Neural progenitor cell (in vitro differentiated cells): Measurements from ENCODE around the gene TMEM240. TPM values are rescaled to one million over a fixed set of nuclear protein-coding genes. Genes with fewer than 3 reads are reported as not detected.

Experiments
- DNase-seq: peaks from one replicate; pipeline ENCODE4 v3.0.0-alpha.2; 2016; ENCODE audit warnings: low spot score
- H2AFZ ChIP-seq: fragments of 200-600 bp; sonication (generic); replicated peaks from 2 replicates; pipeline ENCODE4 v1.6.1; 2016; ENCODE audit warnings: antibody characterized with exemption
- H3F3A ChIP-seq: fragments of 200-600 bp; sonication (generic); 2 replicates; pipeline ENCODE4 v1.6.1; 2016; ENCODE audit warnings: antibody characterized with exemption, low read depth
- H3K27ac ChIP-seq: fragments of 200-600 bp; sonication (generic); 2 replicates; pipeline ENCODE4 v1.5.1; 2016; ENCODE audit warnings: mild to moderate bottlenecking
- H3K27me3 ChIP-seq: fragments of 200-600 bp; sonication (generic); 2 replicates; pipeline ENCODE4 v1.6.1; 2016; ENCODE audit warnings: mild to moderate bottlenecking, moderate library complexity
- H3K36me3 ChIP-seq: fragments of 200-600 bp; sonication (generic); 2 replicates; pipeline ENCODE4 v1.5.1; 2016
- H3K4me1 ChIP-seq: fragments of 200-600 bp; sonication (generic); 2 replicates; pipeline ENCODE4 v1.6.1; 2016; ENCODE audit warnings: mixed run types
- H3K4me2 ChIP-seq: fragments of 200-600 bp; sonication (generic); 2 replicates; pipeline ENCODE4 v1.6.1; 2016
- H3K4me3 ChIP-seq: fragments of 200-600 bp; sonication (generic); 2 replicates; pipeline ENCODE4 v1.5.1; 2016
- H3K79me2 ChIP-seq: fragments of 200-600 bp; sonication (generic); 2 replicates; pipeline ENCODE4 v1.6.1; 2016; ENCODE audit warnings: low read depth
- H3K9ac ChIP-seq: fragments of 200-600 bp; sonication (generic); 2 replicates; pipeline ENCODE4 v1.6.1; 2016
- H3K9me3 ChIP-seq: fragments of 200-600 bp; sonication (generic); 2 replicates; pipeline ENCODE4 v1.5.1; 2016; ENCODE audit warnings: low read depth
- H4K20me1 ChIP-seq: fragments of 200-600 bp; sonication (generic); 2 replicates; pipeline ENCODE4 v1.6.1; 2016; ENCODE audit warnings: low read depth
- H3K27ac Mint-ChIP-seq: 3 replicates; pipeline ENCODE4 v1.8.0; 2021; ENCODE audit warnings: mixed read lengths
- H3K27me3 Mint-ChIP-seq: 2 replicates; pipeline ENCODE4 v1.8.0; 2022; ENCODE audit warnings: low read depth, mild to moderate bottlenecking, inconsistent platforms, moderate library complexity, mixed read lengths; ENCODE audit not compliant: insufficient read depth
- H3K36me3 Mint-ChIP-seq: 3 replicates; pipeline ENCODE4 v1.8.0; 2021; ENCODE audit warnings: mixed read lengths
- H3K4me1 Mint-ChIP-seq: 3 replicates; pipeline ENCODE4 v1.8.0; 2021; ENCODE audit warnings: mixed read lengths
- H3K4me3 Mint-ChIP-seq: 3 replicates; pipeline ENCODE4 v1.8.0; 2021; ENCODE audit warnings: mild to moderate bottlenecking, moderate library complexity, mixed read lengths
- H3K9me3 Mint-ChIP-seq: 3 replicates; pipeline ENCODE4 v1.8.0; 2020; ENCODE audit warnings: mixed read lengths
- EZH2 ChIP-seq: fragments of 200-600 bp; sonication (generic); IDR thresholded peaks from 2 replicates; pipeline ENCODE4 v1.6.1; 2017; ENCODE audit warnings: antibody characterized with exemption, mild to moderate bottlenecking, moderate library complexity
- EZH2phosphoT487 ChIP-seq: fragments of 200-600 bp; sonication (generic); IDR thresholded peaks from 2 replicates; pipeline ENCODE4 v1.6.1; 2017; ENCODE audit warnings: antibody characterized with exemption
- total RNA-seq: library from RNA; depleted of rRNA; stranded (reverse); fragments of >200 nt; gene quantifications from 2 replicates; pipeline ENCODE4 v1.2.3, GENCODE V29; 2015; ENCODE audit warnings: low replicate concordance
- TF ChIP-seq, protein P1 (sequence below): fragments of 200-600 bp; sonication (generic); IDR thresholded peaks from 2 replicates; pipeline ENCODE4 v1.5.1; 2017; ENCODE audit warnings: antibody characterized with exemption, mild to moderate bottlenecking

Gene TMEM240
- total RNA-seq, 1 donor from 2014 or later = 8.0 TPM

DNA sequence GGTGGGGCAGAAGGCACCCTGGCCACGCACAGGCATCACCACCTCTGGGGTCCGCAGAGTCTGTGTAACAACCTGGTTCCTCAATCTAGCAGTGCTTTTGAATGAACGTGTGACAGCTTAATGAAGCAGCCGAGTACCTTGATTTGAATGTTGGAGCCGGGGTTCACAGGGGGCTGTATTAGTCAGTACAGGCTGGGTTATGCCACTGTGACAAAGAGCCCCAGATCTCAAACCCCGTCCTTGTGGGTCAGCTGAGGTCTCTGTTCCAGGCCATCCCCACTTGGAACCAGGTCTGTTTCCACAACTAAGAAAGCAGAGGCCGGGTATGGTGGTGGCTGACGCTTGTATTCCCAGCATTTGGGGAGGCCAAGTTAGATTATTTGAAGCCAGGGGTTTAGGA is 10.5 kb downstream of the TMEM240 start:
- H4K20me1 ChIP-seq = no peaks in the 10 kb centered on the region
- Mint-ChIP-seq H3K9me3 (peaks cover 10% of the 10 kb centered on the region), H3K36me3 (peaks cover 16% of the 10 kb centered on the region), H3K4me3 (no peak overlapping the region), H3K4me1 (no peaks in the 10 kb centered on the region), H3K27ac (no peak overlapping the region), H3K27me3 (no peaks in the 10 kb centered on the region)
- H3K4me1 ChIP-seq = no peaks in the 10 kb centered on the region
- no peaks in the 10 kb centered on the region for H3K36me3 ChIP-seq
- no peaks in the 10 kb centered on the region for H3K27me3 ChIP-seq
- no peak overlapping the region for H3K4me3 ChIP-seq
- DNase-seq = no peak
- no peak overlapping the region for H3K4me2 ChIP-seq
- no peak overlapping the region for H2AFZ ChIP-seq
- no peak overlapping the region for H3K27ac ChIP-seq
- no peaks in the 10 kb centered on the region for H3K79me2 ChIP-seq
- H3F3A ChIP-seq = no peaks in the 10 kb centered on the region
- TF ChIP-seq EZH2phosphoT487 (no peak), EZH2 (no peak)
- TF ChIP-seq, protein P1, sequence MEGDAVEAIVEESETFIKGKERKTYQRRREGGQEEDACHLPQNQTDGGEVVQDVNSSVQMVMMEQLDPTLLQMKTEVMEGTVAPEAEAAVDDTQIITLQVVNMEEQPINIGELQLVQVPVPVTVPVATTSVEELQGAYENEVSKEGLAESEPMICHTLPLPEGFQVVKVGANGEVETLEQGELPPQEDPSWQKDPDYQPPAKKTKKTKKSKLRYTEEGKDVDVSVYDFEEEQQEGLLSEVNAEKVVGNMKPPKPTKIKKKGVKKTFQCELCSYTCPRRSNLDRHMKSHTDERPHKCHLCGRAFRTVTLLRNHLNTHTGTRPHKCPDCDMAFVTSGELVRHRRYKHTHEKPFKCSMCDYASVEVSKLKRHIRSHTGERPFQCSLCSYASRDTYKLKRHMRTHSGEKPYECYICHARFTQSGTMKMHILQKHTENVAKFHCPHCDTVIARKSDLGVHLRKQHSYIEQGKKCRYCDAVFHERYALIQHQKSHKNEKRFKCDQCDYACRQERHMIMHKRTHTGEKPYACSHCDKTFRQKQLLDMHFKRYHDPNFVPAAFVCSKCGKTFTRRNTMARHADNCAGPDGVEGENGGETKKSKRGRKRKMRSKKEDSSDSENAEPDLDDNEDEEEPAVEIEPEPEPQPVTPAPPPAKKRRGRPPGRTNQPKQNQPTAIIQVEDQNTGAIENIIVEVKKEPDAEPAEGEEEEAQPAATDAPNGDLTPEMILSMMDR = no peak
- H3K9me3 ChIP-seq = no peaks in the 10 kb centered on the region
- no peak overlapping the region for H3K9ac ChIP-seq

DNA sequence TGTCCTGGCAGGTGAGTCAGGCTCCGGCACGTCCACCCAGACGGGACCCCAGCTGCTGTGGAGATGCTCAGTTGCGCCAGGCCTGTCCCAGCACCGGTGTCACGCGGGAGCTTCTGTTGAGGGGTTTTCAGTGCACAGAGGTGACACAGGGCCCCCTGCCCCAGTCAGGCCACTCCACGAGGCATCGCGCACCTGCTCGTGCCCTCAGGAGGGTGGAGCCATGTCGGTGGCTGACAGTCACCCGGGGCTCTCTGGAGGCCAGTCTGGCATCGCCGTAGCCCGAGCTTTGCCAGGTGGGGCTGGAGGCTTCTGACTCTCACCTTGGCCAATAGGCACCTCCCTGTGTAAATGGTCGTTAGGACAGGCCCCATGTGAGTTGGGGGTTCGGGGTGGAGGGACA is 11.1 kb downstream of the TMEM240 start:
- H3K79me2 ChIP-seq = no peaks in the 10 kb centered on the region
- no peaks in the 10 kb centered on the region for H3K4me1 ChIP-seq
- H2AFZ ChIP-seq = no peak overlapping the region
- H3K27me3 ChIP-seq = no peaks in the 10 kb centered on the region
- no peak for TF ChIP-seq EZH2phosphoT487
- TF ChIP-seq, protein P1 = no peak
- TF ChIP-seq EZH2 = no peak
- Mint-ChIP-seq H3K36me3 (peaks cover 16% of the 10 kb centered on the region), H3K4me3 (no peak overlapping the region), H3K27ac (no peak overlapping the region), H3K4me1 (no peaks in the 10 kb centered on the region), H3K9me3 (peaks cover 10% of the 10 kb centered on the region), H3K27me3 (no peaks in the 10 kb centered on the region)
- no peak overlapping the region for H3K4me3 ChIP-seq
- H3K4me2 ChIP-seq = no peak overlapping the region
- H3K9me3 ChIP-seq = no peaks in the 10 kb centered on the region
- no peak overlapping the region for H3K27ac ChIP-seq
- no peaks in the 10 kb centered on the region for H4K20me1 ChIP-seq
- H3F3A ChIP-seq = no peaks in the 10 kb centered on the region
- no peak for DNase-seq
- no peak overlapping the region for H3K9ac ChIP-seq
- H3K36me3 ChIP-seq = no peaks in the 10 kb centered on the region

DNA sequence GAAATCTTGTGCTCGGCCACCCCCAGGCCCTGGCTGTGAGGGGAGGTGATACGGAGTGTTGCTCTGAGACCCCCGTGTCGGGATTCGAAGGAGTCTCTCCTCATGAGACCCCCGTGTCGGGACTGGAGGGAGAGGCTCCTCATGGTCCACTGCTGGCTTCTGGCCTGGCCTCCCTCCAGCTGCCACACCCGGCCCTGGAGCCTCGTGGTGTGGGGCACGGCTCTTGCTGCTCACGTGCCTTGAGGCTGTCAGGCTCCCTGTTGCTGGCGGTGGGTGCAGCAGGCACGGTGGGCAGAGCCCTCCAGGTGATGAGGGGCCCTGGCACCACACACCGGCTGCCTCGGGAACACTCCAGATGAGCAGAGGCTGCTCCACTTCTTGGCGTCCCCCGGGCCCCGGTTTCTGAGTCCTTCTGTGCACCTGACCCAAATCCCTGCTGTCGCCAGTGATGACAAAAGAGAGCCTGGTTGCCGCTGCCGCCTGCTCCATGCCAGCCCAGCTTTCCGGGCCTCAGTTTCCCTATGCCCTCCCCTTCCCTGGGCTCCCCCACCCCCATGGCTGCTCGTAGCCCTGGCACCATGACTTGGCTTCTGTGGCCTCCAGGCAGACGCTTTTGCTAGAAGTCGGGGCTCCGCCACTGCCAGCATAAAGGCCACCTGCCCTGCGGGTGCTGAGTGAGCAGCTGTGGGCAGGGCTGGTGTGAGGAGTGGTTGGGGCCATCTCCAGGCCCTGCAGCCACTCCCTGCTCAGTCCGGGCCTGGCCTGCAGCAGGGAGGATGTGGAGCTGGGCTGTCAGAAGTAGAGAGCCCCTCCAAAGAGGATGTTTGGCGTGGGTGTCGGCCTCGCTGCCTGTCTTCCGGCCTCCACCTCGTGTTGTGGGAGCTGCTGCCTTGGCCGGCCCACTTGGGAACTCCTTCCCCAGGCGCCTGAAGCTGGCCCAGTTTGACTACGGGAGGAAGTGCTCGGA is 11.8 kb downstream of the TMEM240 start:
- Histone ChIP-seq H3K4me1 (no peaks in the 10 kb centered on the region), H3K79me2 (no peaks in the 10 kb centered on the region), H3K27ac (no peak overlapping the region), H2AFZ (no peak overlapping the region), H3K36me3 (no peaks in the 10 kb centered on the region), H3K4me2 (no peak overlapping the region), H4K20me1 (no peaks in the 10 kb centered on the region), H3K4me3 (no peak overlapping the region), H3F3A (no peaks in the 10 kb centered on the region), H3K9ac (no peak overlapping the region), H3K27me3 (no peaks in the 10 kb centered on the region), H3K9me3 (no peaks in the 10 kb centered on the region)
- TF ChIP-seq, protein P1 = no peak
- TF ChIP-seq EZH2 (no peak), EZH2phosphoT487 (no peak)
- no peak for DNase-seq
- H3K4me3 Mint-ChIP-seq = no peak overlapping the region
- H3K36me3 Mint-ChIP-seq = peaks cover 16% of the 10 kb centered on the region
- no peaks in the 10 kb centered on the region for H3K27me3 Mint-ChIP-seq
- H3K9me3 Mint-ChIP-seq = peaks cover 10% of the 10 kb centered on the region
- no peaks in the 10 kb centered on the region for H3K4me1 Mint-ChIP-seq
- H3K27ac Mint-ChIP-seq = no peak overlapping the region
